Neural progenitor cell (in vitro differentiated cells): Measurements from ENCODE around the gene TRPM2. TPM values are rescaled to one million over a fixed set of nuclear protein-coding genes. Genes with fewer than 3 reads are reported as not detected.

Source experiments
- DNase-seq: peaks from one replicate; pipeline ENCODE4 v3.0.0-alpha.2; 2016; ENCODE audit warnings: low spot score
- H2AFZ ChIP-seq: fragments of 200-600 bp; sonication (generic); replicated peaks from 2 replicates; pipeline ENCODE4 v1.6.1; 2016; ENCODE audit warnings: antibody characterized with exemption
- H3F3A ChIP-seq: fragments of 200-600 bp; sonication (generic); 2 replicates; pipeline ENCODE4 v1.6.1; 2016; ENCODE audit warnings: antibody characterized with exemption, low read depth
- H3K27ac ChIP-seq: fragments of 200-600 bp; sonication (generic); 2 replicates; pipeline ENCODE4 v1.5.1; 2016; ENCODE audit warnings: mild to moderate bottlenecking
- H3K27me3 ChIP-seq: fragments of 200-600 bp; sonication (generic); 2 replicates; pipeline ENCODE4 v1.6.1; 2016; ENCODE audit warnings: mild to moderate bottlenecking, moderate library complexity
- H3K36me3 ChIP-seq: fragments of 200-600 bp; sonication (generic); 2 replicates; pipeline ENCODE4 v1.5.1; 2016
- H3K4me1 ChIP-seq: fragments of 200-600 bp; sonication (generic); 2 replicates; pipeline ENCODE4 v1.6.1; 2016; ENCODE audit warnings: mixed run types
- H3K4me2 ChIP-seq: fragments of 200-600 bp; sonication (generic); 2 replicates; pipeline ENCODE4 v1.6.1; 2016
- H3K4me3 ChIP-seq: fragments of 200-600 bp; sonication (generic); 2 replicates; pipeline ENCODE4 v1.5.1; 2016
- H3K79me2 ChIP-seq: fragments of 200-600 bp; sonication (generic); 2 replicates; pipeline ENCODE4 v1.6.1; 2016; ENCODE audit warnings: low read depth
- H3K9ac ChIP-seq: fragments of 200-600 bp; sonication (generic); 2 replicates; pipeline ENCODE4 v1.6.1; 2016
- H3K9me3 ChIP-seq: fragments of 200-600 bp; sonication (generic); 2 replicates; pipeline ENCODE4 v1.5.1; 2016; ENCODE audit warnings: low read depth
- H4K20me1 ChIP-seq: fragments of 200-600 bp; sonication (generic); 2 replicates; pipeline ENCODE4 v1.6.1; 2016; ENCODE audit warnings: low read depth
- H3K27ac Mint-ChIP-seq: 3 replicates; pipeline ENCODE4 v1.8.0; 2021; ENCODE audit warnings: mixed read lengths
- H3K27me3 Mint-ChIP-seq: 2 replicates; pipeline ENCODE4 v1.8.0; 2022; ENCODE audit warnings: low read depth, mild to moderate bottlenecking, inconsistent platforms, moderate library complexity, mixed read lengths; ENCODE audit not compliant: insufficient read depth
- H3K36me3 Mint-ChIP-seq: 3 replicates; pipeline ENCODE4 v1.8.0; 2021; ENCODE audit warnings: mixed read lengths
- H3K4me1 Mint-ChIP-seq: 3 replicates; pipeline ENCODE4 v1.8.0; 2021; ENCODE audit warnings: mixed read lengths
- H3K4me3 Mint-ChIP-seq: 3 replicates; pipeline ENCODE4 v1.8.0; 2021; ENCODE audit warnings: mild to moderate bottlenecking, moderate library complexity, mixed read lengths
- H3K9me3 Mint-ChIP-seq: 3 replicates; pipeline ENCODE4 v1.8.0; 2020; ENCODE audit warnings: mixed read lengths
- CTCF ChIP-seq: fragments of 200-600 bp; sonication (generic); IDR thresholded peaks from 2 replicates; pipeline ENCODE4 v1.5.1; 2017; ENCODE audit warnings: antibody characterized with exemption, mild to moderate bottlenecking
- EZH2 ChIP-seq: fragments of 200-600 bp; sonication (generic); IDR thresholded peaks from 2 replicates; pipeline ENCODE4 v1.6.1; 2017; ENCODE audit warnings: antibody characterized with exemption, mild to moderate bottlenecking, moderate library complexity
- EZH2phosphoT487 ChIP-seq: fragments of 200-600 bp; sonication (generic); IDR thresholded peaks from 2 replicates; pipeline ENCODE4 v1.6.1; 2017; ENCODE audit warnings: antibody characterized with exemption
- small RNA-seq: library from RNA; depleted of rRNA; stranded (forward); fragments of <200 nt; gene quantifications from one replicate; pipeline ENCODE3, GENCODE V24; 2015
- total RNA-seq: library from RNA; depleted of rRNA; stranded (reverse); fragments of >200 nt; gene quantifications from 2 replicates; pipeline ENCODE4 v1.2.3, GENCODE V29; 2015; ENCODE audit warnings: low replicate concordance

Gene TRPM2
- total RNA-seq, 1 donor from 2014 or later: not detected

- peaks cover 26% of the 10 kb centered on the region for H3K9me3 Mint-ChIP-seq
- no peaks in the 10 kb centered on the region for H3F3A ChIP-seq
- H3K27ac ChIP-seq: no peak overlapping the region
- H3K36me3 Mint-ChIP-seq: peaks cover 8% of the 10 kb centered on the region
- H3K4me1 Mint-ChIP-seq: no peaks in the 10 kb centered on the region
- no peak overlapping the region for H3K9ac ChIP-seq
- H3K4me2 ChIP-seq: no peak overlapping the region
- no peak overlapping the region for H3K4me3 ChIP-seq
- H3K9me3 ChIP-seq: peaks cover 5% of the 10 kb centered on the region
- H3K27me3 Mint-ChIP-seq: peaks cover 10% of the 10 kb centered on the region
- no peak overlapping the region for H3K27ac Mint-ChIP-seq
- no peaks in the 10 kb centered on the region for H4K20me1 ChIP-seq
- no peak overlapping the region for H3K4me3 Mint-ChIP-seq
- no peak overlapping the region for H2AFZ ChIP-seq
- DNase-seq: no peak
- no peaks in the 10 kb centered on the region for H3K27me3 ChIP-seq
- H3K36me3 ChIP-seq: no peaks in the 10 kb centered on the region
- no peaks in the 10 kb centered on the region for H3K4me1 ChIP-seq
- TF ChIP-seq CTCF (no peak), EZH2phosphoT487 (no peak), EZH2 (no peak)
- H3K79me2 ChIP-seq: peaks cover 9% of the 10 kb centered on the region
Observed at GRCh38 chr21:44490405-44490804, 137.0 kb downstream of the TRPM2 start.

GRCh38 chr21:44490816-44491215 is 137.4 kb downstream of the TRPM2 start:
- Histone ChIP-seq H4K20me1 (no peaks in the 10 kb centered on the region), H3F3A (no peaks in the 10 kb centered on the region), H3K4me3 (no peak overlapping the region), H3K9me3 (peaks cover 5% of the 10 kb centered on the region), H3K27me3 (no peaks in the 10 kb centered on the region), H2AFZ (no peak overlapping the region), H3K79me2 (peaks cover 9% of the 10 kb centered on the region), H3K4me2 (no peak overlapping the region), H3K4me1 (no peaks in the 10 kb centered on the region), H3K36me3 (no peaks in the 10 kb centered on the region), H3K9ac (no peak overlapping the region), H3K27ac (no peak overlapping the region)
- DNase-seq: no peak
- no peak overlapping the region for H3K4me3 Mint-ChIP-seq
- H3K36me3 Mint-ChIP-seq: peaks cover 8% of the 10 kb centered on the region
- no peak overlapping the region for H3K27ac Mint-ChIP-seq
- H3K27me3 Mint-ChIP-seq: peaks cover 10% of the 10 kb centered on the region
- TF ChIP-seq EZH2 (no peak), CTCF (no peak), EZH2phosphoT487 (no peak)
- peaks cover 2% of the 10 kb centered on the region for H3K4me1 Mint-ChIP-seq
- H3K9me3 Mint-ChIP-seq: peaks cover 27% of the 10 kb centered on the region

Small RNA genes lying within 50 kb of the gene (small RNA-seq; reads per million reads assigned to genes)
- not detected for gene RF00285

Other genes starting within 250 kb of the TRPM2 start
- gene PWP2, start 246.2 kb upstream of the TRPM2 start, total RNA-seq: 6.9 and 9.8 TPM in 2 replicates
- gene GATD3, start 219.9 kb upstream of the TRPM2 start, total RNA-seq: 12.5 and 15.5 TPM in 2 replicates
- 0.22 and 0.25 TPM in 2 replicates for gene ICOSLG, start 112.7 kb upstream of the TRPM2 start, total RNA-seq
- not detected in 2 replicates for gene DNMT3L, start 91.7 kb upstream of the TRPM2 start, total RNA-seq
- not detected in 2 replicates for gene AIRE, start 67.7 kb upstream of the TRPM2 start, total RNA-seq
- 48.7 and 126 TPM in 2 replicates for gene PFKL, start 53.6 kb upstream of the TRPM2 start, total RNA-seq
- 7.5 and 17.9 TPM in 2 replicates for gene CFAP410, start 14.2 kb upstream of the TRPM2 start, total RNA-seq
- 2.5 and 4.9 TPM in 2 replicates for gene LRRC3, start 101.9 kb downstream of the TRPM2 start, total RNA-seq
- not detected in 2 replicates for gene KRTAP10-1, start 186.6 kb downstream of the TRPM2 start, total RNA-seq
- not detected in 2 replicates for gene KRTAP10-2, start 197.9 kb downstream of the TRPM2 start, total RNA-seq
- gene KRTAP10-3, start 205.2 kb downstream of the TRPM2 start, total RNA-seq: not detected in 2 replicates
- gene KRTAP10-4, start 220.1 kb downstream of the TRPM2 start, total RNA-seq: not detected in 2 replicates
- gene KRTAP10-5, start 227.0 kb downstream of the TRPM2 start, total RNA-seq: not detected in 2 replicates
- gene KRTAP10-6, start 238.9 kb downstream of the TRPM2 start, total RNA-seq: not detected in 2 replicates
- not detected in 2 replicates for gene KRTAP10-7, start 247.0 kb downstream of the TRPM2 start, total RNA-seq